MM.1S (cell line): ENCODE measurements around the gene NPC1.

ENCODE experiments used
- DNase-seq: peaks from one replicate; pipeline ENCODE4 v3.0.0-alpha.2; 2015
- H2AFZ ChIP-seq: fragments of 300-600 bp; sonication (generic); 2 replicates; pipeline ENCODE4 v1.6.0; 2016; ENCODE audit warnings: antibody characterized with exemption, low read length
- H3F3A ChIP-seq: fragments of 300-600 bp; sonication (generic); 2 replicates; pipeline ENCODE4 v1.6.1; 2016; ENCODE audit warnings: mild to moderate bottlenecking, antibody characterized with exemption, low read length, moderate library complexity, mixed read lengths; ENCODE audit not compliant: insufficient read depth
- H3K27ac ChIP-seq: fragments of 300-600 bp; sonication (generic); 2 replicates; pipeline ENCODE4 v1.5.1; 2016; ENCODE audit warnings: mild to moderate bottlenecking, low read length
- H3K27me3 ChIP-seq: fragments of 300-600 bp; sonication (generic); replicated peaks from 2 replicates; pipeline ENCODE4 v1.6.0; 2016; ENCODE audit warnings: low read length; ENCODE audit not compliant: insufficient read depth
- H3K36me3 ChIP-seq: fragments of 300-600 bp; sonication (generic); replicated peaks from 2 replicates; pipeline ENCODE4 v1.6.1; 2016; ENCODE audit warnings: mild to moderate bottlenecking, low read length, mixed read lengths; ENCODE audit not compliant: insufficient read depth
- H3K4me1 ChIP-seq: fragments of 300-600 bp; sonication (generic); 2 replicates; pipeline ENCODE4 v1.6.1; 2016; ENCODE audit warnings: low read length, mixed read lengths
- H3K4me2 ChIP-seq: fragments of 300-600 bp; sonication (generic); 2 replicates; pipeline ENCODE4 v1.6.0; 2016; ENCODE audit warnings: low read depth, low read length
- H3K4me3 ChIP-seq: fragments of 300-600 bp; sonication (generic); 2 replicates; pipeline ENCODE4 v1.5.1; 2016; ENCODE audit warnings: low read length, mixed read lengths
- H3K79me2 ChIP-seq: fragments of 300-600 bp; sonication (generic); 2 replicates; pipeline ENCODE4 v1.6.1; 2016; ENCODE audit warnings: mixed run types, low read length, mixed read lengths
- H3K9ac ChIP-seq: fragments of 300-600 bp; sonication (generic); 2 replicates; pipeline ENCODE4 v1.6.1; 2016; ENCODE audit warnings: low read length, mixed read lengths
- H3K9me2 ChIP-seq: fragments of 300-600 bp; sonication (generic); replicated peaks from 2 replicates; pipeline ENCODE4 v1.6.1; 2016; ENCODE audit warnings: mild to moderate bottlenecking, low read length, mixed read lengths; ENCODE audit not compliant: insufficient read depth
- H3K9me3 ChIP-seq: fragments of 300-600 bp; sonication (generic); replicated peaks from 2 replicates; pipeline ENCODE4 v1.6.1; 2016; ENCODE audit warnings: mild to moderate bottlenecking, low read length, mixed read lengths; ENCODE audit not compliant: insufficient read depth
- H4K20me1 ChIP-seq: fragments of 300-600 bp; sonication (generic); 2 replicates; pipeline ENCODE4 v1.6.1; 2016; ENCODE audit warnings: mild to moderate bottlenecking, low read length, moderate library complexity, mixed read lengths; ENCODE audit not compliant: insufficient read depth
- EZH2 ChIP-seq: fragments of 300-600 bp; sonication (generic); optimal IDR thresholded peaks from 2 replicates; pipeline ENCODE3; 2017; ENCODE audit warnings: low read depth, mild to moderate bottlenecking, antibody characterized with exemption, low read length, mixed read lengths
- EZH2phosphoT487 ChIP-seq: fragments of 300-600 bp; sonication (generic); IDR thresholded peaks from 2 replicates; pipeline ENCODE4 v1.6.1; 2018; ENCODE audit warnings: antibody characterized with exemption, low read length
- TF ChIP-seq, protein P1 (sequence below): fragments of 300-600 bp; sonication (generic); IDR thresholded peaks from 2 replicates; pipeline ENCODE4 v1.5.1; 2016; ENCODE audit warnings: antibody characterized with exemption, low read length, mixed read lengths

Gene NPC1

DNA sequence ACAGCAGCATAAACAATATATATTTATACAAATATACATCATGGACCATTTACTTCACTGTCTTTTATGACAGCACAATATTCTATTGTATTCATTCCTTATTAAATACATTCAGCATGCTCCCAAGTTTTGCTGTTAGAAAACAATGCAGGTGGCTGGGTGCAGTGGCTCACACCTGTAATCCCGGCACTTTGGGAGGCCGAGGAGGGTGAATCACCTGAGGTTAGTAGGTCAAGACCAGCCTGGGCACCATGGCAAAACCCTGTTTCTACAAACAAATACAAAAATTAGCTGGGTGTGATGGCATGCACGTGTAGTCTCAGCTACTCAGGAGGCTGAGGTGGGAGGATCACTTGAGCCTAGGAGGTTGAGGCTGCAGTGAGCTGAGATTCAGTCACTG is 39.0 kb downstream of the NPC1 start:
- no peak overlapping the region for H2AFZ ChIP-seq
- H3K9ac ChIP-seq = no peak overlapping the region
- H3K4me3 ChIP-seq = no peak overlapping the region
- H3K36me3 ChIP-seq = no peaks in the 10 kb centered on the region; the same call in none of the 2 replicates
- peaks cover 8% of the 10 kb centered on the region for H3F3A ChIP-seq
- TF ChIP-seq EZH2 (no peak), EZH2phosphoT487 (no peak)
- TF ChIP-seq, protein P1, sequence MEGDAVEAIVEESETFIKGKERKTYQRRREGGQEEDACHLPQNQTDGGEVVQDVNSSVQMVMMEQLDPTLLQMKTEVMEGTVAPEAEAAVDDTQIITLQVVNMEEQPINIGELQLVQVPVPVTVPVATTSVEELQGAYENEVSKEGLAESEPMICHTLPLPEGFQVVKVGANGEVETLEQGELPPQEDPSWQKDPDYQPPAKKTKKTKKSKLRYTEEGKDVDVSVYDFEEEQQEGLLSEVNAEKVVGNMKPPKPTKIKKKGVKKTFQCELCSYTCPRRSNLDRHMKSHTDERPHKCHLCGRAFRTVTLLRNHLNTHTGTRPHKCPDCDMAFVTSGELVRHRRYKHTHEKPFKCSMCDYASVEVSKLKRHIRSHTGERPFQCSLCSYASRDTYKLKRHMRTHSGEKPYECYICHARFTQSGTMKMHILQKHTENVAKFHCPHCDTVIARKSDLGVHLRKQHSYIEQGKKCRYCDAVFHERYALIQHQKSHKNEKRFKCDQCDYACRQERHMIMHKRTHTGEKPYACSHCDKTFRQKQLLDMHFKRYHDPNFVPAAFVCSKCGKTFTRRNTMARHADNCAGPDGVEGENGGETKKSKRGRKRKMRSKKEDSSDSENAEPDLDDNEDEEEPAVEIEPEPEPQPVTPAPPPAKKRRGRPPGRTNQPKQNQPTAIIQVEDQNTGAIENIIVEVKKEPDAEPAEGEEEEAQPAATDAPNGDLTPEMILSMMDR = no peak
- peaks cover 6% of the 10 kb centered on the region for H3K4me1 ChIP-seq
- H3K9me2 ChIP-seq = no peaks in the 10 kb centered on the region
- DNase-seq = no peak
- no peaks in the 10 kb centered on the region for H3K27me3 ChIP-seq
- H3K9me3 ChIP-seq = no peaks in the 10 kb centered on the region
- H3K27ac ChIP-seq = no peak overlapping the region
- no peaks in the 10 kb centered on the region for H3K79me2 ChIP-seq
- no peak overlapping the region for H3K4me2 ChIP-seq
- H4K20me1 ChIP-seq = no peaks in the 10 kb centered on the region

DNA sequence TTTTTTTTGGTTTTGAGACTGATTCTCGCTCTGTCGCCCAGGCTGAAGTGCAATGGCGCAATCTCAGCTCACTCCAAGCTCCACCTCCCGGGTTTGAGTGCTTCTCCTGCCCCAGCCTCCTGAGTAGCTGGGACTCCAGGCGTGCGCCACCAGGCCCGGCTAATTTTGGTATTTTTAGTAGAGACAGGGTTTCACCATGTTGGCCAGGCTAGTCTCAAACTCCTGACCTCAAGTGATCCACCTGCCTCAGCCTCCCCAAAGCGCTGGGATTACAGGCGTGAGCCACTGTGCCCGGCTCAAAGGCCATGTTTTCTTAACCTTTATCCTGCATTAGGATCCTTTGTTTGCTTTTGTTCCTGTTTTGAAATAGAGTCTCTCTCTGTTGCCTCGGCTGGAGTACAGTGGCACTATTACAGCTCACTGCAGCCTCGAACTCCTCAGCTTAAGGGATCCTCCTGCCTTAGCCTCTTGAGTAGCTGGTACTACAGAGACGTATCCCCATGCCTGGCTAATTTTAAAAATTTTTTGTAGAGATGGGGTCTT is 41.0 kb downstream of the NPC1 start:
- Histone ChIP-seq H3K4me3 (no peak overlapping the region), H3K4me2 (no peak overlapping the region), H4K20me1 (no peaks in the 10 kb centered on the region), H2AFZ (no peak overlapping the region), H3F3A (peaks cover 28% of the 10 kb centered on the region), H3K27ac (no peak overlapping the region), H3K4me1 (peaks cover 25% of the 10 kb centered on the region), H3K9me3 (no peaks in the 10 kb centered on the region), H3K79me2 (no peaks in the 10 kb centered on the region), H3K36me3 (no peaks in the 10 kb centered on the region; the same call in none of the 2 replicates), H3K9me2 (no peaks in the 10 kb centered on the region), H3K27me3 (no peaks in the 10 kb centered on the region), H3K9ac (no peak overlapping the region)
- TF ChIP-seq, protein P1 = no peak
- TF ChIP-seq EZH2phosphoT487 (no peak), EZH2 (no peak)
- no peak for DNase-seq

DNA sequence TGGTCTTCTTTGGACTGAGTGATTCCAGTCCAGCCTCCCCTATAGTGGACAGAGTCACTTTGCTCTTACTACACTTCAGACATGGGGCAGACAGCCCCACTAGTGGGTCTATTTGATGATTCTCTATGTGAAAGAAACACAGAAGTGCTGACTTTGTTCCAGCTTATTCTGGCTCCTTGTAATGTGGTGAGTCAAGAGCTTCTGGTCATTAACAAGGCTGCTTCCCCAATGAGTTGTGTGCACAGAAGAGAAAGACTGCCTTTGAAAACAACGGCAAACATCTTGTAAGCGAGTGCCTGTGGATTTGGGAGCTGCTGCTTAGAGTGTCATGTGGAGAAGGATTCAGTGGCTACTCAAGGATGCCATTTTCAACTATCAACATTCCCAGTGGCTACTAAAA is 43.8 kb downstream of the NPC1 start:
- TF ChIP-seq EZH2phosphoT487 = no peak
- TF ChIP-seq EZH2 = no peak
- TF ChIP-seq, protein P1 = no peak
- Histone ChIP-seq H2AFZ (no peak overlapping the region), H3K27me3 (no peaks in the 10 kb centered on the region), H3K9ac (no peak overlapping the region), H3K27ac (no peak overlapping the region), H3K36me3 (peaks cover 11% of the 10 kb centered on the region), H3K4me3 (no peak overlapping the region), H4K20me1 (no peaks in the 10 kb centered on the region), H3K9me3 (no peaks in the 10 kb centered on the region), H3K79me2 (no peaks in the 10 kb centered on the region), H3K9me2 (no peaks in the 10 kb centered on the region), H3K4me2 (no peak overlapping the region), H3K4me1 (peaks cover 37% of the 10 kb centered on the region), H3F3A (peaks cover 29% of the 10 kb centered on the region)
- DNase-seq = no peak
